ENCODE measurements around the gene FDX1. TPM values are rescaled to one million over a fixed set of nuclear protein-coding genes. Genes with fewer than 3 reads are reported as not detected.

The FDX1 gene
- total and polyA plus RNA-seq, 2 of the 8 experiments (the other 6 are each of a cell fraction or from before 2014, with no cell fraction given): 3.7 to 9.6 TPM

DNA sequence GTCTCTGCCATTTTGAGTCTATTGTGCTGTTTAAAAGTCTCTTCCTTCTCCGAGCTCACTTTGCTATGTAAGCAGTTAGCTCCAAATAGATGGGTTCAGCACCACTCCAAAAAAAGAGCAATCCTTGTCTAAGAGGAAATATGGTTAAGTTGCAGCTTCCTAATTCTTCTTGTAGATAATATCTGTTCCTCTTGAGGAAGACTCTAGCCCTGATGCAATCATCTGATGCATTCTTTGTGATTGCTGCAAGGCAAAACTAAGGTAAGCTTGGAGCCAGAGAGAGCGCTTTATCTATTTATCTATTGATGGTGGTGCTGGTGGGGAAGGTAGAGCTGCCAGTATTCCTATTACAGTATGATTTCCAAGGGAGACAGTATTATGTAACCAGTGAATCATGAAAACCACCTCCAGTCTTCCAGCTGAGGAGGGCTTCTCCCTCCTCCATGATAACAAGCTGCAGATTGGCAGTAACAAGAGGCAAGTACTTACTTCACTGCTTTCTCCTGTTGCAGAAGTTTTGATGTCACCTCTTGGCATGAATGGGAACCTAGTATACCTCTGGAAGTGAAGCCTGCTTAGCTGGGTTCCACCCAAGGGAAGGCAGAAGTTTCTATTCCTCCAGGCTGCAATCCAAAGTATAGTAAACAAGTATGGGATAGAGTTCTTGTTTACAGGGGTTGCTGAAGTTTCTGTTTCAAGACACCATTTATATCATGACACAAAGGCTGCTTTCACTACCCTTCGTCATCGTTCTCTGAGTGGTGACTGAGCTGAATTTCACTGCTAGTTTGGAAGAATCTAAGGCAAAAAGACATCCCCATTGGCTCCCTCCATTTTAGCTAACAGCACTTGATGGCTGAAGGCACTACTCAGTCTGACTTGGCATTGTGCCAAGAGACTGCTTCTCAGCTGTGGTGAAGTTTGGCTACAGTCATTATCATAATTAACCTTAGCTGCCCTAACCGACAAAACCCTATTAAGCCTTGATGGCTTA lies 49.7 kb downstream of the FDX1 start:
- ChIA-PET CTCF (ENCODE audit: partially characterized antibody) (interaction anchor here (0.6 to 3.3 kb wide), 49 partner anchors 9 to 950 kb away, joined by 3 to 39 read pairs (median 4); no protein-coding TSS in a partner anchor), POLR2A (ENCODE audit: partially characterized antibody) (no interaction called here)
- H2AK5ac ChIP-seq (ENCODE audit: low read depth, low read length): no peak overlapping the region
- no peak overlapping the region for H4K5ac ChIP-seq (ENCODE audit: insufficient read length, low read depth, low read length)
- no peak overlapping the region for H2BK20ac ChIP-seq (ENCODE audit: low read length)
- no peaks in the 10 kb centered on the region for H4K20me1 ChIP-seq (replicated peaks in 1 of 2; ENCODE audit: control insufficient read depth in 1 of 2, insufficient read depth in 2 of 2, low read length in 2 of 2)
- no peak overlapping the region for H4K91ac ChIP-seq (replicated peaks; ENCODE audit: insufficient read length, low read length)
- no peaks in the 10 kb centered on the region for H3K79me1 ChIP-seq (ENCODE audit: low read depth, low read length)
- H3K23me2 ChIP-seq (ENCODE audit: low read depth, low read length): no peaks in the 10 kb centered on the region
- no peak overlapping the region for H3K23ac ChIP-seq (ENCODE audit: insufficient read length)
- H2AFZ ChIP-seq (ENCODE audit: low read length): no peak overlapping the region
- H3K14ac ChIP-seq (ENCODE audit: insufficient read length): no peak overlapping the region
- H3K4ac ChIP-seq (replicated peaks; ENCODE audit: insufficient read length, low read depth, low read length): no peak overlapping the region
- H2BK15ac ChIP-seq (ENCODE audit: low read length): no peak overlapping the region
- 88% methylated on average over 5 of the region's 5 CpGs; no CpG with 5 or more reads in 1 of the 2 experiments for WGBS, 2 experiments (ENCODE audit: extremely low coverage in 1 of 2, insufficient coverage in 1 of 2, insufficient read length in 1 of 2, insufficient replicate concordance in 2 of 2, low coverage in 1 of 2, low lambda C conversion rate in 2 of 2, missing lambda C conversion rate in 1 of 2)
- H2BK12ac ChIP-seq (ENCODE audit: low read depth, low read length): no peak overlapping the region
- no peak for FAIRE-seq
- no peak overlapping the region for H3K4me2 ChIP-seq (ENCODE audit: insufficient read depth in 1 of 2, low read depth in 2 of 2, low read length in 2 of 2)
- no peak overlapping the region for H2BK5ac ChIP-seq (ENCODE audit: low read depth, low read length)
- H3K27ac ChIP-seq (ENCODE audit: low read depth, low read length): no peak overlapping the region
- H3K9me3 ChIP-seq (ENCODE audit: insufficient read depth in 2 of 2, low read depth in 1 of 2, low read length in 1 of 2): no peaks in the 10 kb centered on the region
- H3K4me3 ChIP-seq (ENCODE audit: extremely low read depth in 1 of 4, insufficient read depth in 2 of 4, low read depth in 3 of 4, low read length in 4 of 4): no peak overlapping the region
- no peak for DNase-seq (ENCODE audit: low read depth in 1 of 2, low spot score in 2 of 2)
- H3K4me1 ChIP-seq (replicated peaks in 1 of 4; ENCODE audit: control insufficient read depth in 3 of 4, insufficient read depth in 4 of 4, low read length in 3 of 4): peaks cover 2 to 3% (median 3%) of the 10 kb centered on the region in 4 experiments; a peak in 6 of 7 replicates
- H3K9ac ChIP-seq (replicated peaks in 1 of 4; ENCODE audit: extremely low read depth in 1 of 4, low read depth in 3 of 4, low read length in 3 of 4): no peak overlapping the region
- H2BK120ac ChIP-seq (replicated peaks; ENCODE audit: low read depth, low read length): no peak overlapping the region
- H3K56ac ChIP-seq (replicated peaks; ENCODE audit: insufficient read length, low read depth, low read length): no peak overlapping the region
- no peak overlapping the region for H3K18ac ChIP-seq (ENCODE audit: extremely low read depth, low read length)
- TF ChIP-seq POU5F1 (IDR thresholded peaks at IDR 0.05; ENCODE audit: low read depth, low read length) (no peak), GTF2F1 (IDR thresholded peaks at IDR 0.05; ENCODE audit: borderline replicate concordance, low read depth, low read length) (no peak), HDAC6 (IDR thresholded peaks at IDR 0.05; ENCODE audit: low read depth, low read length) (no peak), SIRT6 (IDR thresholded peaks at IDR 0.05; ENCODE audit: low read length) (no peak), CHD2 (IDR thresholded peaks at IDR 0.05; ENCODE audit: low read length) (no peak), SAP30 (IDR thresholded peaks at IDR 0.05; ENCODE audit: insufficient read depth, insufficient replicate concordance, low read length) (no peak), EP300 (IDR thresholded peaks at IDR 0.05; ENCODE audit: borderline replicate concordance in 1 of 2, low read depth in 2 of 2, low read length in 2 of 2) (no peak), SIN3A (conservative IDR thresholded peaks at IDR 0.05 in 1 of 2, IDR thresholded peaks at IDR 0.05 in 1 of 2; ENCODE audit: low read depth in 1 of 2, low read length in 2 of 2) (no peak), JUN (IDR thresholded peaks at IDR 0.05; ENCODE audit: low read depth, low read length) (no peak), CREB1 (IDR thresholded peaks at IDR 0.05) (no peak)
- TF ChIP-seq, protein P1, sequence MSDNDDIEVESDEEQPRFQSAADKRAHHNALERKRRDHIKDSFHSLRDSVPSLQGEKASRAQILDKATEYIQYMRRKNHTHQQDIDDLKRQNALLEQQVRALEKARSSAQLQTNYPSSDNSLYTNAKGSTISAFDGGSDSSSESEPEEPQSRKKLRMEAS (IDR thresholded peaks at IDR 0.05): no peak
- H3K36me3 ChIP-seq (ENCODE audit: control insufficient read depth in 2 of 4, insufficient read depth in 4 of 4, low read length in 3 of 4): no peaks in the 10 kb centered on the region
- H4K8ac ChIP-seq (ENCODE audit: extremely low read depth, insufficient read depth, low read length): no peak overlapping the region
- H3K79me2 ChIP-seq (ENCODE audit: control insufficient read depth in 1 of 2, insufficient read depth in 2 of 2, low read length in 2 of 2): no peaks in the 10 kb centered on the region
- no peaks in the 10 kb centered on the region for H3K27me3 ChIP-seq (replicated peaks in 1 of 4; ENCODE audit: control insufficient read depth in 3 of 4, extremely low read depth in 1 of 4, insufficient read depth in 3 of 4, low read length in 3 of 4)
